GM21737 (cell line): ENCODE results near the gene GAGE12F.
"Not testable (repeated sequence)": the region's sequence is repeated elsewhere in the genome, so short reads cannot be mapped to it uniquely, and the experiment has no call there.

Experiments used
- ATAC-seq: cut with Tn5 transposase; IDR thresholded peaks from one replicate; pipeline ENCODE4 v1.9.1; 2021; ENCODE audit warnings: mild to moderate bottlenecking, moderate library complexity; ENCODE audit not compliant: unreplicated experiment

GAGE12F gene

GRCh38 chrX:49560542-49560941, at the start of gene GAGE12F:
Gene GAGE12F, plus strand, starts transcription at chrX:49560842. Its CDS starts 1,155 bp downstream, at chrX:49561997.
- ATAC-seq: not testable (repeated sequence)

- not testable (repeated sequence) for ATAC-seq
Observed at GRCh38 chrX:49531877-49532276, 28.8 kb upstream of the GAGE12F start, which contains the start of gene GAGE12C. Gene GAGE12C, plus strand, starts transcription at chrX:49532177. Its CDS starts 1,155 bp downstream, at chrX:49533332.

GRCh38 chrX:49541433-49541832, 19.2 kb upstream of the GAGE12F start, which contains the start of gene GAGE12D:
Gene GAGE12D, plus strand, starts transcription at chrX:49541733. Its CDS starts 1,155 bp downstream, at chrX:49542888.
- ATAC-seq: not testable (repeated sequence)

- ATAC-seq: not testable (repeated sequence)
Observed at GRCh38 chrX:49550989-49551388, 9.7 kb upstream of the GAGE12F start, which contains the start of gene GAGE12E. Gene GAGE12E, plus strand, starts transcription at chrX:49551289. Its CDS starts 1,155 bp downstream, at chrX:49552444.

GRCh38 chrX:49568728-49569127, 8.1 kb downstream of the GAGE12F start:
- not testable (repeated sequence) for ATAC-seq

GRCh38 chrX:49569152-49569551, 8.5 kb downstream of the GAGE12F start:
- not testable (repeated sequence) for ATAC-seq

GRCh38 chrX:49570100-49570499, 9.5 kb downstream of the GAGE12F start, which contains the start of gene GAGE12G:
Gene GAGE12G, plus strand, starts transcription at chrX:49570400. Its CDS starts 1,155 bp downstream, at chrX:49571555.
- not testable (repeated sequence) for ATAC-seq

- not testable (repeated sequence) for ATAC-seq
Observed at GRCh38 chrX:49579649-49580048, 19.0 kb downstream of the GAGE12F start, which contains the start of gene GAGE12H. Gene GAGE12H, plus strand, starts transcription at chrX:49579949. Its CDS starts 1,155 bp downstream, at chrX:49581104.

GRCh38 chrX:49589196-49589595, 28.6 kb downstream of the GAGE12F start, which contains the start of gene GAGE2A:
Gene GAGE2A, plus strand, starts transcription at chrX:49589496. Its CDS starts 1,155 bp downstream, at chrX:49590651.
- not testable (repeated sequence) for ATAC-seq

- ATAC-seq: not testable (repeated sequence)
Observed at GRCh38 chrX:49589769-49590478, 29.3 kb downstream of the GAGE12F start.

- ATAC-seq: not testable (repeated sequence)
Observed at GRCh38 chrX:49590488-49590887, 29.8 kb downstream of the GAGE12F start.

- ATAC-seq: not testable (repeated sequence)
Observed at GRCh38 chrX:49598720-49599119, 38.1 kb downstream of the GAGE12F start, which contains the start of gene GAGE1. Gene GAGE1, plus strand, starts transcription at chrX:49599020. Its CDS starts 1,155 bp downstream, at chrX:49600175.

- ATAC-seq: no peak
Observed at GRCh38 chrX:49610718-49611310, 50.2 kb downstream of the GAGE12F start.
